Panc1 (cell line): Measurements from ENCODE around the gene SCLY. TPM values are rescaled to one million over a fixed set of nuclear protein-coding genes. Genes with fewer than 3 reads are reported as not detected.

Experiments used
- ATAC-seq: fragments of 200-7000 bp; cut with Tn5 transposase; 2 replicates; pipeline ENCODE4 v1.9.1; 2020; ENCODE audit warnings: mild to moderate bottlenecking, moderate library complexity
- BruUV-seq: library from RNA; stranded (reverse); fragments of 400-500 nt; replicated peaks from 2 replicates; lab custom pipeline; 2021; lab: Mats Ljungman, UMichigan
- CTCF ChIA-PET: fragments of 300-600 bp; sonication (Branson Sonifier 250); formaldehyde crosslinking; loops from one replicate; lab custom pipeline; 2022; ENCODE audit warnings: antibody characterized with exemption; lab: Charles Lee
- POLR2A ChIA-PET: fragments of 300-600 bp; sonication (Branson Sonifier 250); formaldehyde crosslinking; loops from one replicate; lab custom pipeline; 2022; ENCODE audit warnings: antibody characterized with exemption; lab: Charles Lee
- DNase-seq: peaks from one replicate; pipeline ENCODE4 v3.0.0-alpha.2; 2010; ENCODE audit warnings: low read depth, low spot score
- H3K27ac ChIP-seq: 2 replicates; pipeline ENCODE4 v1.5.1; 2011; ENCODE audit warnings: mild to moderate bottlenecking, low read length, inconsistent platforms
- H3K27me3 ChIP-seq: fragments of 200-500 bp; sonication (Bioruptor generic); 2 replicates; pipeline ENCODE4 v1.6.0; 2014; ENCODE audit warnings: low read length, inconsistent platforms; ENCODE audit not compliant: control insufficient read depth, insufficient read depth
- H3K36me3 ChIP-seq: fragments of 200-500 bp; sonication (Bioruptor generic); 2 replicates; pipeline ENCODE4 v1.5.1; 2014; ENCODE audit warnings: inconsistent platforms, mild to moderate bottlenecking, low read length, moderate library complexity; ENCODE audit not compliant: control insufficient read depth, insufficient read depth
- H3K4me1 ChIP-seq: 2 replicates; pipeline ENCODE4 v1.5.1; 2011; ENCODE audit warnings: inconsistent platforms, mild to moderate bottlenecking, low read length, moderate library complexity; ENCODE audit not compliant: control insufficient read depth, insufficient read depth
- H3K4me3 ChIP-seq, 2 experiments: 2 replicates each; pipeline ENCODE4 v1.5.1; 2011 to 2012; ENCODE audit warnings: low read depth in 2 of 2, low read length in 2 of 2, mild to moderate bottlenecking in 2 of 2, inconsistent platforms in 1 of 2, moderate library complexity in 1 of 2
- H3K9me3 ChIP-seq: fragments of 200-500 bp; sonication (Bioruptor generic); 2 replicates; pipeline ENCODE4 v1.5.1; 2014; ENCODE audit warnings: low read depth, mild to moderate bottlenecking, inconsistent platforms, low read length, moderate library complexity; ENCODE audit not compliant: control insufficient read depth, insufficient read depth
- CTCF ChIP-seq: fragments of 450-650 bp; IDR thresholded peaks from 2 replicates; pipeline ENCODE4 v1.5.1; 2017; ENCODE audit warnings: mild to moderate bottlenecking
- POLR2AphosphoS5 ChIP-seq: IDR thresholded peaks from 2 replicates; pipeline ENCODE4 v1.6.1; 2012; ENCODE audit warnings: mild to moderate bottlenecking, low read depth, low read length, moderate library complexity
- REST ChIP-seq, 2 experiments: IDR thresholded peaks; 2 replicates each; pipeline ENCODE4 v1.6.1; 2011 to 2012; ENCODE audit warnings: low read depth in 2 of 2, control low read depth in 1 of 2, low read length in 1 of 2, mild to moderate bottlenecking in 1 of 2, moderate library complexity in 1 of 2; ENCODE audit not compliant: insufficient read depth in 1 of 2
- SIN3A ChIP-seq: IDR thresholded peaks from 2 replicates; pipeline ENCODE4 v1.6.1; 2012; ENCODE audit warnings: low read depth, mild to moderate bottlenecking, low read length, moderate library complexity, borderline replicate concordance; ENCODE audit not compliant: insufficient read depth
- TCF7L2 ChIP-seq: IDR thresholded peaks from 2 replicates; pipeline ENCODE4 v1.6.1; 2011; ENCODE audit warnings: mild to moderate bottlenecking, low read depth, low read length, inconsistent platforms
- in situ Hi-C: cut with HindIII; loops from 2 replicates; pipeline ENCODE4 v1.10.0; 2016; ENCODE audit warnings: low sequenced_read_pairs, low pct_unique_long_range_greater_than_20kb
- intact Hi-C: fragments of 100-400 bp; cut with micrococcal nuclease; formaldehyde crosslinking; loops from one replicate; pipeline ENCODE4 v1.10.0; 2022; ENCODE audit not compliant: unreplicated experiment
- total RNA-seq: library from RNA; stranded (reverse); gene quantifications from one replicate; pipeline ENCODE4 v1.2.1, GENCODE V29; 2021; ENCODE audit not compliant: unreplicated experiment

Gene SCLY
- total RNA-seq, 1 experiment from 2014 or later: 31.4 TPM

GRCh38 chr2:238081561-238081960, 20.8 kb downstream of the SCLY start:
- DNase-seq: no peak
- ChIA-PET CTCF (no interaction called here), POLR2A (no interaction called here)
- Histone ChIP-seq H3K4me3 (no peak overlapping the region), H3K27me3 (no peaks in the 10 kb centered on the region), H3K9me3 (peaks cover 6% of the 10 kb centered on the region; the same call in 1 of the 2 replicates), H3K27ac (no peak overlapping the region), H3K36me3 (no peaks in the 10 kb centered on the region), H3K4me1 (no peaks in the 10 kb centered on the region)
- intact Hi-C loops: no loop called here
- TF ChIP-seq TCF7L2 (no peak), REST (IDR thresholded peaks at IDR 0.05; ENCODE audit: insufficient read depth in 1 of 2, low read depth in 2 of 2, low read length in 1 of 2) (no peak), SIN3A (no peak), POLR2AphosphoS5 (no peak), CTCF (no peak)
- no peak for ATAC-seq
- in situ Hi-C loops: no loop called here
- no TSS peak for BruUV-seq

GRCh38 chr2:238082151-238082550, 21.4 kb downstream of the SCLY start:
- no peak for DNase-seq
- TF ChIP-seq TCF7L2: no peak
- no peak for TF ChIP-seq SIN3A
- TF ChIP-seq CTCF: no peak
- TF ChIP-seq POLR2AphosphoS5: no peak
- no peak for TF ChIP-seq REST (IDR thresholded peaks at IDR 0.05; ENCODE audit: insufficient read depth in 1 of 2, low read depth in 2 of 2, low read length in 1 of 2)
- ATAC-seq: no peak
- Histone ChIP-seq H3K4me1 (no peaks in the 10 kb centered on the region), H3K36me3 (no peaks in the 10 kb centered on the region), H3K27me3 (no peaks in the 10 kb centered on the region), H3K27ac (no peak overlapping the region), H3K4me3 (no peak overlapping the region), H3K9me3 (peaks cover 6% of the 10 kb centered on the region; the same call in 1 of the 2 replicates)
- in situ Hi-C loops (no loop called here), intact Hi-C loops (no loop called here)
- CTCF ChIA-PET: no interaction called here
- no TSS peak for BruUV-seq
- POLR2A ChIA-PET: no interaction called here
